H9 (cell line): ENCODE measurements around the gene B9D2. TPM values are rescaled to one million over a fixed set of nuclear protein-coding genes. Genes with fewer than 3 reads are reported as not detected.
A peak's percentile ranks its signal among the peaks of the same experiment; 100 is the strongest.

Experiments used
- DNase-seq: peaks from one replicate; pipeline ENCODE4 v3.0.0-alpha.2; 2017
- H2AFZ ChIP-seq: one replicate; pipeline ENCODE4 v1.6.1; 2013; ENCODE audit warnings: mild to moderate bottlenecking, low read length, control low read depth, moderate library complexity
- H2AK5ac ChIP-seq: 2 replicates; pipeline ENCODE4 v1.6.1; 2013; ENCODE audit warnings: low read length, control low read depth, mixed read lengths; ENCODE audit not compliant: insufficient read length
- H2BK120ac ChIP-seq: one replicate; pipeline ENCODE4 v1.6.1; 2013; ENCODE audit warnings: low read depth, mild to moderate bottlenecking, low read length, control low read depth, inconsistent platforms; ENCODE audit not compliant: poor library complexity, severe bottlenecking
- H2BK12ac ChIP-seq: 2 replicates; pipeline ENCODE4 v1.6.1; 2013; ENCODE audit warnings: low read length, control low read depth, mixed read lengths, low read depth; ENCODE audit not compliant: insufficient read length
- H2BK15ac ChIP-seq: 2 replicates; pipeline ENCODE4 v1.6.1; 2013; ENCODE audit warnings: low read depth, low read length, control low read depth
- H2BK20ac ChIP-seq: one replicate; pipeline ENCODE4 v1.6.1; 2013; ENCODE audit warnings: low read depth, mild to moderate bottlenecking, low read length, control low read depth, inconsistent platforms; ENCODE audit not compliant: poor library complexity, severe bottlenecking
- H2BK5ac ChIP-seq: 2 replicates; pipeline ENCODE4 v1.6.1; 2013; ENCODE audit warnings: low read length, control low read depth, mixed read lengths; ENCODE audit not compliant: insufficient read length
- H3K14ac ChIP-seq: 2 replicates; pipeline ENCODE4 v1.6.1; 2013; ENCODE audit warnings: low read length, control low read depth; ENCODE audit not compliant: insufficient read depth
- H3K18ac ChIP-seq: 2 replicates; pipeline ENCODE4 v1.6.1; 2013; ENCODE audit warnings: low read depth, mild to moderate bottlenecking, mixed read lengths, low read length, control low read depth; ENCODE audit not compliant: insufficient read length
- H3K23ac ChIP-seq: 2 replicates; pipeline ENCODE4 v1.6.1; 2013; ENCODE audit warnings: low read length, control low read depth, mixed read lengths, low read depth; ENCODE audit not compliant: insufficient read length
- H3K23me2 ChIP-seq: 2 replicates; pipeline ENCODE4 v1.6.1; 2013; ENCODE audit warnings: low read depth, mild to moderate bottlenecking, mixed read lengths, low read length, control low read depth; ENCODE audit not compliant: insufficient read length, poor library complexity, severe bottlenecking
- H3K27ac ChIP-seq: 2 replicates; pipeline ENCODE4 v1.5.1; 2013; ENCODE audit warnings: low read length, control low read depth, mixed read lengths, low read depth; ENCODE audit not compliant: insufficient read length
- H3K27me3 ChIP-seq: 2 replicates; pipeline ENCODE4 v1.6.1; 2013; ENCODE audit warnings: low read length, control low read depth, inconsistent platforms; ENCODE audit not compliant: insufficient read depth
- H3K4ac ChIP-seq: 2 replicates; pipeline ENCODE4 v1.6.1; 2013; ENCODE audit warnings: low read depth, mild to moderate bottlenecking, control low read depth, inconsistent platforms, low read length, moderate library complexity
- H3K4me1 ChIP-seq: 2 replicates; pipeline ENCODE4 v1.6.1; 2013; ENCODE audit warnings: low read length, control low read depth, inconsistent platforms; ENCODE audit not compliant: insufficient read depth
- H3K4me2 ChIP-seq: 2 replicates; pipeline ENCODE4 v1.6.1; 2013; ENCODE audit warnings: low read length, control low read depth, mixed read lengths; ENCODE audit not compliant: insufficient read length, insufficient read depth
- H3K56ac ChIP-seq: 2 replicates; pipeline ENCODE4 v1.6.1; 2013; ENCODE audit warnings: low read depth, mild to moderate bottlenecking, mixed read lengths, low read length, control low read depth; ENCODE audit not compliant: insufficient read length
- H3K79me1 ChIP-seq: 2 replicates; pipeline ENCODE4 v1.6.1; 2013; ENCODE audit warnings: low read depth, mild to moderate bottlenecking, moderate library complexity, low read length, control low read depth, inconsistent platforms; ENCODE audit not compliant: insufficient read depth, poor library complexity, severe bottlenecking
- H3K79me2 ChIP-seq: 2 replicates; pipeline ENCODE4 v1.6.1; 2013; ENCODE audit warnings: low read length, control low read depth, inconsistent platforms; ENCODE audit not compliant: insufficient read depth
- H3K9ac ChIP-seq: 2 replicates; pipeline ENCODE4 v1.6.1; 2013; ENCODE audit warnings: low read length, control low read depth, mixed read lengths; ENCODE audit not compliant: insufficient read length; ENCODE audit errors: extremely low read depth
- H3K9me3 ChIP-seq: one replicate; pipeline ENCODE4 v1.6.1; 2013; ENCODE audit warnings: low read depth, low read length, inconsistent platforms; ENCODE audit not compliant: control insufficient read depth
- H3T11ph ChIP-seq: one replicate; pipeline ENCODE4 v1.6.1; 2013; ENCODE audit warnings: mild to moderate bottlenecking, low read length, control low read depth, inconsistent platforms
- H4K20me1 ChIP-seq: one replicate; pipeline ENCODE4 v1.6.1; 2013; ENCODE audit not compliant: control insufficient read depth, insufficient read length, insufficient read depth
- H4K5ac ChIP-seq: 2 replicates; pipeline ENCODE4 v1.6.1; 2013; ENCODE audit warnings: low read depth, mild to moderate bottlenecking, mixed read lengths, low read length, control low read depth; ENCODE audit not compliant: insufficient read length
- H4K8ac ChIP-seq: replicated peaks from 2 replicates; pipeline ENCODE4 v1.6.1; 2013; ENCODE audit warnings: low read length, control low read depth, mixed read lengths, low read depth; ENCODE audit not compliant: insufficient read length
- H4K91ac ChIP-seq: 2 replicates; pipeline ENCODE4 v1.6.1; 2013; ENCODE audit warnings: low read depth, mild to moderate bottlenecking, moderate library complexity, mixed read lengths, low read length, control low read depth; ENCODE audit not compliant: insufficient read length
- H3K27ac Mint-ChIP-seq, 3 experiments: 2 replicates in 2 of 3; 3 replicates in 1 of 3; pipeline ENCODE4 v1.8.0; 2020 to 2021; ENCODE audit warnings: mixed read lengths in 3 of 3, mild to moderate bottlenecking in 1 of 3, moderate library complexity in 1 of 3
- H3K27me3 Mint-ChIP-seq: 2 replicates; pipeline ENCODE4 v1.8.0; 2021; ENCODE audit warnings: low read depth, mild to moderate bottlenecking, moderate library complexity, mixed read lengths
- H3K36me3 Mint-ChIP-seq, 3 experiments: 2 replicates in 2 of 3; 3 replicates in 1 of 3; pipeline ENCODE4 v1.8.0; 2020 to 2021; ENCODE audit warnings: low read depth in 3 of 3, mixed read lengths in 3 of 3; ENCODE audit not compliant: insufficient read depth in 1 of 3
- H3K4me1 Mint-ChIP-seq, 2 experiments: 2 replicates each; pipeline ENCODE4 v1.8.0; 2020; ENCODE audit warnings: mixed read lengths in 2 of 2
- H3K4me3 Mint-ChIP-seq, 2 experiments: 2 replicates in 1 of 2; 3 replicates in 1 of 2; pipeline ENCODE4 v1.8.0; 2020 to 2021; ENCODE audit warnings: mild to moderate bottlenecking in 2 of 2, mixed read lengths in 2 of 2, moderate library complexity in 1 of 2
- H3K9me3 Mint-ChIP-seq, 2 experiments: 2 replicates in 1 of 2; 3 replicates in 1 of 2; pipeline ENCODE4 v1.8.0; 2020; ENCODE audit warnings: mild to moderate bottlenecking in 2 of 2, mixed read lengths in 2 of 2, moderate library complexity in 1 of 2
- WGBS: extraction: QIAGEN DNeasy Blood & Tissue Kit; methylation state at CpG from one replicate; pipeline ENCODE4 v1.1.7; 2013; ENCODE audit warnings: missing lambda C conversion rate, low lambda C conversion rate, mixed read lengths; ENCODE audit not compliant: insufficient read length; ENCODE audit errors: extremely low coverage; 5-methylcytosine and 5-hydroxymethylcytosine counted together
- total RNA-seq: library from RNA; stranded (reverse); gene quantifications from 2 replicates; pipeline ENCODE4 v1.2.1, GENCODE V29; 2021
- TF ChIP-seq, protein P1 (sequence below): fragments of 200-600 bp; sonication (generic); conservative IDR thresholded peaks from 3 replicates; pipeline ENCODE4 v1.8.0; 2021; ENCODE audit warnings: antibody characterized with exemption, mild to moderate bottlenecking

B9D2 gene
- total RNA-seq, 1 experiment from 2014 or later, result 4.8 TPM

DNA sequence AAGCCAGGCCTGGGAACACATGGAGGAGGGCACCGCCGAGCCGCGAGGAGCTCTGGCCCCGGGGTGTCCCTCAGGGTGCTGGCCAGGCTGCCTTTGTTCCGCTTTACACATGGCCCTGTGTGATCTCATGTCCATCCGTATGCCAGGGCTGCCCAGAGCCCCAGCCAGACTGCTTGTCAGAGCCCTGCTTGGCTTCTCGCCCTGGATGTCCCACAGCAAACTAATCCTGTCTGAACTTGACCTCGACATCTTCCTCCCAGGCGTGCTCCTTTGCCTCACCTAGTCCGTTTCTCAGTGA lies 48.0 kb upstream of the B9D2 start:
- H3K9me3 ChIP-seq, result no peaks in the 10 kb centered on the region
- no peak overlapping the region for H3K14ac ChIP-seq
- no peak overlapping the region for H2BK5ac ChIP-seq
- no peak overlapping the region for H4K5ac ChIP-seq
- H3K9me3 Mint-ChIP-seq, result no peaks in the 10 kb centered on the region
- H3K27ac Mint-ChIP-seq, result peak overlapping the region in 1 of 3 experiments; percentile 89; a peak in 2 of 7 replicates
- H2AK5ac ChIP-seq, result no peak overlapping the region
- no peaks in the 10 kb centered on the region; the same call in 1 of the 2 replicates for H3K27me3 Mint-ChIP-seq
- H2BK15ac ChIP-seq, result no peak overlapping the region
- H3K36me3 Mint-ChIP-seq, result peaks cover 0 to 23% (median 18%) of the 10 kb centered on the region in 3 experiments; a peak in 5 of 7 replicates
- peaks cover 4% of the 10 kb centered on the region for H3K23me2 ChIP-seq
- no peak overlapping the region for H3K9ac ChIP-seq
- H3K23ac ChIP-seq, result no peak overlapping the region
- H3K4me1 Mint-ChIP-seq, result peaks cover 6 to 14% of the 10 kb centered on the region in 2 experiments
- H4K20me1 ChIP-seq, result peaks cover 3% of the 10 kb centered on the region
- no peak overlapping the region for H4K8ac ChIP-seq
- no peak overlapping the region for H3K4me2 ChIP-seq
- H3K56ac ChIP-seq, result no peak overlapping the region
- H3K18ac ChIP-seq, result no peak overlapping the region
- no peaks in the 10 kb centered on the region for H3K79me2 ChIP-seq
- no peak overlapping the region for H2AFZ ChIP-seq
- no peak overlapping the region for H4K91ac ChIP-seq
- no peak overlapping the region; a peak in 1 of 5 replicates for H3K4me3 Mint-ChIP-seq
- H3K27ac ChIP-seq, result no peak overlapping the region
- H2BK20ac ChIP-seq, result no peak overlapping the region
- H3K4ac ChIP-seq, result no peak overlapping the region
- H3T11ph ChIP-seq, result no peak overlapping the region
- H3K79me1 ChIP-seq, result no peaks in the 10 kb centered on the region
- TF ChIP-seq, protein P1, sequence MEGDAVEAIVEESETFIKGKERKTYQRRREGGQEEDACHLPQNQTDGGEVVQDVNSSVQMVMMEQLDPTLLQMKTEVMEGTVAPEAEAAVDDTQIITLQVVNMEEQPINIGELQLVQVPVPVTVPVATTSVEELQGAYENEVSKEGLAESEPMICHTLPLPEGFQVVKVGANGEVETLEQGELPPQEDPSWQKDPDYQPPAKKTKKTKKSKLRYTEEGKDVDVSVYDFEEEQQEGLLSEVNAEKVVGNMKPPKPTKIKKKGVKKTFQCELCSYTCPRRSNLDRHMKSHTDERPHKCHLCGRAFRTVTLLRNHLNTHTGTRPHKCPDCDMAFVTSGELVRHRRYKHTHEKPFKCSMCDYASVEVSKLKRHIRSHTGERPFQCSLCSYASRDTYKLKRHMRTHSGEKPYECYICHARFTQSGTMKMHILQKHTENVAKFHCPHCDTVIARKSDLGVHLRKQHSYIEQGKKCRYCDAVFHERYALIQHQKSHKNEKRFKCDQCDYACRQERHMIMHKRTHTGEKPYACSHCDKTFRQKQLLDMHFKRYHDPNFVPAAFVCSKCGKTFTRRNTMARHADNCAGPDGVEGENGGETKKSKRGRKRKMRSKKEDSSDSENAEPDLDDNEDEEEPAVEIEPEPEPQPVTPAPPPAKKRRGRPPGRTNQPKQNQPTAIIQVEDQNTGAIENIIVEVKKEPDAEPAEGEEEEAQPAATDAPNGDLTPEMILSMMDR, result no peak
- H3K4me1 ChIP-seq, result no peaks in the 10 kb centered on the region; the same call in 1 of the 2 replicates
- H3K27me3 ChIP-seq, result no peaks in the 10 kb centered on the region
- WGBS, result no CpG with 5 or more reads among the region's 11 CpGs
- DNase-seq, result no peak
- H2BK120ac ChIP-seq, result no peak overlapping the region
- H2BK12ac ChIP-seq, result no peak overlapping the region
